Breast epithelium (tissue), 3 donors: ENCODE measurements around the gene RAPH1.

Experiments
- POLR2A ChIP-seq: fragments of 450-650 bp; IDR thresholded peaks from one replicate; pipeline ENCODE4 v1.6.1; 2016; ENCODE audit warnings: antibody characterized with exemption, mild to moderate bottlenecking, moderate library complexity
- TF ChIP-seq, protein P1 (sequence below), 3 donors: fragments of 450-650 bp; IDR thresholded peaks; one replicate each; pipeline ENCODE4 v1.5.1; 2016 to 2017; ENCODE audit warnings: antibody characterized with exemption in 3 of 3, mild to moderate bottlenecking in 3 of 3, moderate library complexity in 3 of 3

GRCh38 chr2:203469546-203469945 is 65.6 kb downstream of the RAPH1 start:
- TF ChIP-seq, protein P1, sequence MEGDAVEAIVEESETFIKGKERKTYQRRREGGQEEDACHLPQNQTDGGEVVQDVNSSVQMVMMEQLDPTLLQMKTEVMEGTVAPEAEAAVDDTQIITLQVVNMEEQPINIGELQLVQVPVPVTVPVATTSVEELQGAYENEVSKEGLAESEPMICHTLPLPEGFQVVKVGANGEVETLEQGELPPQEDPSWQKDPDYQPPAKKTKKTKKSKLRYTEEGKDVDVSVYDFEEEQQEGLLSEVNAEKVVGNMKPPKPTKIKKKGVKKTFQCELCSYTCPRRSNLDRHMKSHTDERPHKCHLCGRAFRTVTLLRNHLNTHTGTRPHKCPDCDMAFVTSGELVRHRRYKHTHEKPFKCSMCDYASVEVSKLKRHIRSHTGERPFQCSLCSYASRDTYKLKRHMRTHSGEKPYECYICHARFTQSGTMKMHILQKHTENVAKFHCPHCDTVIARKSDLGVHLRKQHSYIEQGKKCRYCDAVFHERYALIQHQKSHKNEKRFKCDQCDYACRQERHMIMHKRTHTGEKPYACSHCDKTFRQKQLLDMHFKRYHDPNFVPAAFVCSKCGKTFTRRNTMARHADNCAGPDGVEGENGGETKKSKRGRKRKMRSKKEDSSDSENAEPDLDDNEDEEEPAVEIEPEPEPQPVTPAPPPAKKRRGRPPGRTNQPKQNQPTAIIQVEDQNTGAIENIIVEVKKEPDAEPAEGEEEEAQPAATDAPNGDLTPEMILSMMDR (IDR thresholded peaks at IDR 0.05) = no peak
- no peak for TF ChIP-seq POLR2A
